Tibial nerve (tissue), 4 donors: Measurements from ENCODE around the gene RAD9A. TPM values are rescaled to one million over a fixed set of nuclear protein-coding genes. Genes with fewer than 3 reads are reported as not detected.
"Not testable (repeated sequence)": the region's sequence is repeated elsewhere in the genome, so short reads cannot be mapped to it uniquely, and the experiment has no call there.

Experiments
- DNase-seq, 2 donors: peaks; one replicate each; pipeline ENCODE4 v3.0.0-alpha.2; 2019; ENCODE audit warnings: low spot score in 2 of 2
- H3K27ac ChIP-seq, 4 donors: fragments of 200-600 bp; sonication (generic) in 3 of 4; one replicate each; pipeline ENCODE4 v1.5.1; 2017 to 2019; ENCODE audit warnings: mild to moderate bottlenecking in 1 of 4
- H3K27me3 ChIP-seq, 2 donors: fragments of 200-600 bp; sonication (generic) in 1 of 2; one replicate each; pipeline versions ENCODE4 v1.5.1 to v1.6.0; 2017 to 2019
- H3K36me3 ChIP-seq, 3 donors: fragments of 200-600 bp; sonication (generic); one replicate each; pipeline ENCODE4 v1.5.1; 2018 to 2019
- H3K4me1 ChIP-seq, 4 donors: fragments of 200-600 bp; sonication (generic) in 3 of 4; one replicate each; pipeline ENCODE4 v1.5.1; 2017 to 2019
- H3K4me3 ChIP-seq, 4 donors: fragments of 200-600 bp; sonication (generic) in 3 of 4; one replicate each; pipeline ENCODE4 v1.5.1; 2017 to 2019; ENCODE audit warnings: mild to moderate bottlenecking in 1 of 4, moderate library complexity in 1 of 4
- H3K9me3 ChIP-seq, 4 donors: fragments of 200-600 bp; sonication (generic) in 3 of 4; one replicate each; pipeline ENCODE4 v1.5.1; 2017 to 2019
- EP300 ChIP-seq, 2 donors: sonication (generic); formaldehyde crosslinking; IDR thresholded peaks; one replicate each; pipeline ENCODE4 v1.6.1; 2017; ENCODE audit warnings: antibody characterized with exemption in 2 of 2, mild to moderate bottlenecking in 1 of 2
- POLR2A ChIP-seq, 2 donors: fragments of 450-650 bp; IDR thresholded peaks; one replicate each; pipeline ENCODE4 v1.6.1; 2017; ENCODE audit warnings: antibody characterized with exemption in 2 of 2, mild to moderate bottlenecking in 2 of 2, moderate library complexity in 2 of 2
- WGBS, 2 donors: methylation state at CpG; one replicate each; pipeline ENCODE4 v1.1.5; 2018; 5-methylcytosine and 5-hydroxymethylcytosine counted together
- total RNA-seq, 4 donors: library from RNA; depleted of rRNA; stranded (reverse); fragments of >200 nt; gene quantifications; one replicate each; pipeline ENCODE4 v1.1.0, GENCODE V29; 2016
- TF ChIP-seq, protein P1 (sequence below), 5 experiments: fragments of 200-600 bp in 3 of 5; fragments of 450-650 bp in 2 of 5; sonication (generic) in 3 of 5; IDR thresholded peaks; one replicate each; pipeline ENCODE4 v1.5.1; 2016 to 2019; ENCODE audit warnings: antibody characterized with exemption in 5 of 5, mild to moderate bottlenecking in 3 of 5, moderate library complexity in 2 of 5

RAD9A gene
- total RNA-seq, 4 donors from 2014 or later: 22.7 to 39.0 (median 36.4) TPM

DNA sequence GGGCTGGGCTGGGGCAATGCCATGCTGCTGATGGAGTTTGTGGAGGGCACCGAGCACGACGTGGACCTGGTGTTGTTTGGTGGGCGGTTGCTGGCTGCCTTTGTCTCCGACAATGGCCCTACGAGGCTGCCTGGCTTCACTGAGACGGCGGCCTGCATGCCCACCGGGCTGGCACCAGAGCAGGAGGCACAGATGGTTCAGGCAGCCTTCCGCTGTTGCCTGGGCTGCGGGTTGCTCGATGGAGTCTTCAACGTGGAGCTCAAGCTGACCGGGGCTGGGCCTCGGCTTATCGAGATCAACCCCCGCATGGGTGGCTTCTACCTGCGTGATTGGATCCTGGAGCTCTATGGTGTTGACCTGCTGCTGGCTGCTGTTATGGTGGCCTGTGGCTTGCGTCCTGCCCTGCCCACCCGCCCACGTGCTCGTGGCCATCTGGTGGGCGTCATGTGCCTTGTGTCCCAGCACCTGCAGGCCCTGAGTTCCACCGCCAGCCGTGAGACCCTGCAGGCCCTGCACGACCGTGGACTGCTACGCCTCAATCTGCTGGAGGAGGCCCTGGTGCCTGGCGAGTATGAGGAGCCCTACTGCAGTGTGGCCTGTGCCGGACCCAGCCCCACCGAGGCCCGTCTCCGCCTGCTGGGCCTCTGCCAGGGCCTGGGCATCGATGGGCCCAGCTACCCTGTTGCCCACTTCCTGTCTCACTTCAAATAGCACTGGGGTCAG lies 32.3 kb downstream of the RAD9A start:
- TF ChIP-seq, protein P1, sequence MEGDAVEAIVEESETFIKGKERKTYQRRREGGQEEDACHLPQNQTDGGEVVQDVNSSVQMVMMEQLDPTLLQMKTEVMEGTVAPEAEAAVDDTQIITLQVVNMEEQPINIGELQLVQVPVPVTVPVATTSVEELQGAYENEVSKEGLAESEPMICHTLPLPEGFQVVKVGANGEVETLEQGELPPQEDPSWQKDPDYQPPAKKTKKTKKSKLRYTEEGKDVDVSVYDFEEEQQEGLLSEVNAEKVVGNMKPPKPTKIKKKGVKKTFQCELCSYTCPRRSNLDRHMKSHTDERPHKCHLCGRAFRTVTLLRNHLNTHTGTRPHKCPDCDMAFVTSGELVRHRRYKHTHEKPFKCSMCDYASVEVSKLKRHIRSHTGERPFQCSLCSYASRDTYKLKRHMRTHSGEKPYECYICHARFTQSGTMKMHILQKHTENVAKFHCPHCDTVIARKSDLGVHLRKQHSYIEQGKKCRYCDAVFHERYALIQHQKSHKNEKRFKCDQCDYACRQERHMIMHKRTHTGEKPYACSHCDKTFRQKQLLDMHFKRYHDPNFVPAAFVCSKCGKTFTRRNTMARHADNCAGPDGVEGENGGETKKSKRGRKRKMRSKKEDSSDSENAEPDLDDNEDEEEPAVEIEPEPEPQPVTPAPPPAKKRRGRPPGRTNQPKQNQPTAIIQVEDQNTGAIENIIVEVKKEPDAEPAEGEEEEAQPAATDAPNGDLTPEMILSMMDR (IDR thresholded peaks at IDR 0.05): no peak
- TF ChIP-seq EP300 (IDR thresholded peaks at IDR 0.05) (no peak), POLR2A (IDR thresholded peaks at IDR 0.05) (no peak)
- H3K27me3 ChIP-seq: no peaks in the 10 kb centered on the region
- 60 to 81% methylated on average over 5 to 23 of the region's 34 CpGs for WGBS, 2 donors

DNA sequence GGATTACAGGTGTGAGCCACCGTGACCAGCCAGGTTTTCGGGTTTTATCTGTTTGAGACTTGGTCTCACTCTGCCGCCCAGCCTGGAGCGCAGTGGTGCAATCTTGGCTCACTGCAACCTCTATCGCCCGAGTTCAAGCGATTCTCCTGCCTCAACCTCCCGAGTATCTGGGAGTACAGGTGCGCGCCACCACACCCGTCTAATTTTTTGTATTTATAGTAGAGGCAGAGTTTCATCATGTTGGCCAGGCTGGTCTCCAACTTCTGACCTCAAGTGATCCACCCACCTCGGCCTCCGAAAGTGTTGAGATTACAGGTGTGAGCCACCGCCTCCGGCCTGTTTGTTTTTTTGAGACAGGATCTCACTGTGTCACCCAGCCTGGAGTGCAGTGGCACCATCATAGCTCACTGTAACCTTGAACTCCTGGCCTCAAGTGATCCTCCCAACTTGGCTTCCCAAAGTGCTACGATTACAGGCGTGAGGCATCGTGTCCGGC lies 35.6 kb downstream of the RAD9A start:
- H3K9me3 ChIP-seq, DNase-seq, H3K27me3 ChIP-seq: not testable (repeated sequence)
- Histone ChIP-seq H3K4me3 (peak overlapping the region; percentile 78 to 100 (median 87)), H3K36me3 (peaks cover 0 to 29% (median 6%) of the 10 kb centered on the region in 3 donors), H3K27ac (peak overlapping the region; percentile 83 to 98 (median 93)), H3K4me1 (peaks cover 0 to 26% (median 10%) of the 10 kb centered on the region in 4 donors)
- WGBS, 2 donors: 85 to 90% methylated on average over 19 of the region's 19 CpGs

More for the DNA sequence above, 32.3 kb downstream of the RAD9A start:
- H3K4me1 ChIP-seq: peaks cover 0 to 32% (median 12%) of the 10 kb centered on the region in 4 donors
- no peaks in the 10 kb centered on the region for H3K36me3 ChIP-seq
- H3K27ac ChIP-seq: no peak overlapping the region
- no peak overlapping the region for H3K4me3 ChIP-seq
- no peak for DNase-seq
- no peaks in the 10 kb centered on the region for H3K9me3 ChIP-seq

DNA sequence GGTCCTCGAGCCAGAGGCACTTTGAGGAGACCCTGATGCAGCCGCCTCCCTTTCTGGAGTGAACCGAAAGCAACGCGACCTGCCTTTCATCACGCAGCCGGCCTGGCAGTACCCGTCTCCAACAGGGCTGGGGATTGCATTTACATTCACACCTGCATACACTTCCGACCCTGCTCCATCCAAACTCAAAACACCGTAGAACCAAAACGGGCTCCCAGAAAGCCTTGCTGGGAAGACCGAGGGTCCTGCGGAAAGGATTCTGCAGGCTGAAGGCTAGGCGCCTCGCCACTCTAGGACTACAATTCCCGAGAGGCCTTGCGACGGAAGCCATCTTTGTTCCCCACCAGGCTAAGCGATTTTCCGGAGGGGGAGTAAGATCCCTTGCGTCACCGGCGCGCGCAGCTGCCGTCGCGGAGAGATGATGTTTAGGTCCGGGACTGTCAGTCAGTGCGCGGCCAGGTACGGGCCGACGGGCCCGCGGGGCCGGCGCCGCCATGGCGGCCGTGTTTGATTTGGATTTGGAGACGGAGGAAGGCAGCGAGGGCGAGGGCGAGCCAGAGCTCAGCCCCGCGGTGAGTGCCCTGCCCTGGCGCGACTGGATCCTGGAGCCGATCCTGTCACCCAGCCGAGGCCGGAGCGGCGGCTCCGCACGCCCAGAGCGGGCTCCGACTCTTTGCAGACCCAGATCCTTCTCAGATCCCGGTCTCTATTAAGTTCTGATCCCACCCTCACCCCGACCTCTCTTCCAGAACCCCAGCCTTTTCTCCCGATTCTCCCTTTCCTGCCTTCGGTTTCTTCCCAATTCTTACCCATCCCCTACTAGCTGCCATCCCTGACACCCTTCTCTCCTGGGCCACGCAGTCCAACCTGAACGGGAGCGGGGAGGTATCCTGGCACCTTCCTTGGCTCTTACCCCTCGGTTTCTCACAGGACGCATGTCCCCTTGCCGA lies 36.5 kb downstream of the RAD9A start, which contains the start of gene RPS6KB2:
TSS of gene RPS6KB2 (plus strand) at position 443 of the 950 bp plus-strand sequence. CDS start at position 495, 52 bp downstream.
- Histone ChIP-seq H3K27me3 (no peaks in the 10 kb centered on the region), H3K36me3 (peaks cover 0 to 38% (median 14%) of the 10 kb centered on the region in 3 donors), H3K4me1 (peaks cover 0 to 26% (median 10%) of the 10 kb centered on the region in 4 donors), H3K9me3 (no peaks in the 10 kb centered on the region), H3K27ac (peak within 1 kb of the TSS; percentile 83 to 98 (median 93)), H3K4me3 (peak within 1 kb of the TSS; percentile 78 to 100 (median 87))
- TF ChIP-seq POLR2A (IDR thresholded peaks at IDR 0.05): peak; percentile 82 to 92
- TF ChIP-seq, protein P1 (IDR thresholded peaks at IDR 0.05): peak in 2 of 5 experiments; percentile 31 to 54
- TF ChIP-seq EP300 (IDR thresholded peaks at IDR 0.05): peak; percentile 98 to 100
- DNase-seq: peak; percentile 99 to 100
- 0 to 2% methylated on average over 41 to 54 of the region's 68 CpGs for WGBS, 2 donors

DNA sequence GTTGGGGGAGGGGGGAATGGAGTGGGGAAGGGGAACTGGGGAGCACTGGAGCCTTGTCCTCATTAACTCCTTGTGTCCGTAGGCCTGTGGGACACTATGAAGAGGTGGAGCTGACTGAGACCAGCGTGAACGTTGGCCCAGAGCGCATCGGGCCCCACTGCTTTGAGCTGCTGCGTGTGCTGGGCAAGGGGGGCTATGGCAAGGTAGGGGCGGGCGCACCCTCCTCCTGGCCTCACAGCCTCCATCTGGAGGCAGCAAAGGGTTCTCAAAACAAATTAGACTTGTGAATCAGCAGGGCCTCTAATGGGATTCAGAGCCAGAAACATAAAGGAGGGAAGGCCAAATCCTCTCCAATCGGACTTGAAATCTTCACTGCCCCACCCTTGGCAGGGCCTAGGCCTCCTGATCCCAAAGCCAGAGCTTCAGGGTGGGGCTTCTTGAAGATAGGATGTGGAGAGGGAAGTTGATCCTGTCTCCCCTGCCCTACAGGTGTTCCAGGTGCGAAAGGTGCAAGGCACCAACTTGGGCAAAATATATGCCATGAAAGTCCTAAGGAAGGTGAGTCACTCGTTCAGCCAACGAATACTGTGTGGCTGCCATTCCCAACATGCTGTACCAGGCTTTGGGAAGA lies 37.4 kb downstream of the RAD9A start:
- Histone ChIP-seq H3K27me3 (no peaks in the 10 kb centered on the region), H3K4me1 (peaks cover 0 to 26% (median 10%) of the 10 kb centered on the region in 4 donors), H3K4me3 (peak overlapping the region; percentile 78 to 100 (median 87)), H3K27ac (peak overlapping the region; percentile 83 to 98 (median 93)), H3K9me3 (no peaks in the 10 kb centered on the region), H3K36me3 (peaks cover 0 to 46% (median 19%) of the 10 kb centered on the region in 3 donors)
- no peak for DNase-seq
- TF ChIP-seq POLR2A (IDR thresholded peaks at IDR 0.05) (no peak), EP300 (IDR thresholded peaks at IDR 0.05) (no peak)
- TF ChIP-seq, protein P1 (IDR thresholded peaks at IDR 0.05): no peak
- 47 to 51% methylated on average over 11 to 12 of the region's 12 CpGs for WGBS, 2 donors

DNA sequence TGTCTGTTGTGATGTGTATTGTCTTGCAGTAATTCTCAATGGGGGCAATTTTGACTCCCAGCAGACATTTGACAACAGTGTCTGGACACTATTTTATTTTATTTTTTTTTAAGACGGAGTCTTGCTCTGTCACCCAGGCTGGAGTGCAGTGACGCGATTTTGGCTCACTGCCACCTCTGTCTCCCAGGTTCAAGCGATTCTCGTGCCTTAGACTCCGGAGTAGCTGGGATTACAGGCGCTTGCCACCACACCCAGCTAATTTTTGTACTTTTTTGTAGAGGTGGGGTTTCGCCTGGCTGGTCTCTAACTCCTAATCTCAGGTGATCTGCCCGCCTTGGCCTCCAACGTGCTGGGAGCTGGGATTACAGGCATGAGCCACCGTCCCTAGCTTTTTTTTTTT lies 37.9 kb downstream of the RAD9A start:
- Histone ChIP-seq H3K27ac (no peak overlapping the region), H3K9me3 (no peaks in the 10 kb centered on the region), H3K4me1 (peaks cover 0 to 26% (median 11%) of the 10 kb centered on the region in 4 donors), H3K27me3 (no peaks in the 10 kb centered on the region), H3K4me3 (peak overlapping the region in 1 of 4 donors; percentile 100), H3K36me3 (peaks cover 0 to 52% (median 19%) of the 10 kb centered on the region in 3 donors)
- no peak for DNase-seq
- TF ChIP-seq, protein P1 (IDR thresholded peaks at IDR 0.05): no peak
- no peak for TF ChIP-seq POLR2A (IDR thresholded peaks at IDR 0.05)
- no peak for TF ChIP-seq EP300 (IDR thresholded peaks at IDR 0.05)
- WGBS, 2 donors: 74 to 76% methylated on average over 11 of the region's 11 CpGs
